ENCODE data around the gene ZC3H12A. TPM values are rescaled to one million over a fixed set of nuclear protein-coding genes. Genes with fewer than 3 reads are reported as not detected.

ZC3H12A gene
- total and polyA plus RNA-seq, 2 of the 8 experiments (the other 6 are each of a cell fraction or from before 2014, with no cell fraction given), result 7.4 to 10.0 TPM

DNA sequence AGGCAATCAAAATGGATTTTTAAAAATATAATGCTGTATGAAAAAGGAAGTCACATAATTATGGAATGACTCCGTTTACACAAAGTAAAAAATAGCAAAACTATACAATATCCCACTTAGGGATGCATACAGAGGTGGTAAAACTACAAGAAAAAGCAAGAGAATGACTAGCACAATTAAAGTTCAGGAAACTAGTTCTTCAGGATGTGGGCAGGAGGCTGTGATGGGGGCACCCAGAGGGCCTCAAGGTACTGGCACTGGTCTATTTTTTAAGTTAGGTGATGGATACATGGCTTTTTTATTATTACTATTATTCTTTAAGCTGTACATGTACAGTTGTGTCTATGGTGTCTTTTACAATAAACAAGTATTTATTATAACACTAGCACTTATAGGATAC is 1.4 kb upstream of the ZC3H12A start:
- Histone ChIP-seq H3K27ac (ENCODE audit: low read depth, low read length) (no peak overlapping the region), H3K79me1 (ENCODE audit: low read depth, low read length) (peaks cover 6% of the 10 kb centered on the region), H3K9me3 (ENCODE audit: insufficient read depth in 2 of 2, low read depth in 1 of 2, low read length in 1 of 2) (no peaks in the 10 kb centered on the region), H3K9ac (replicated peaks in 1 of 4; ENCODE audit: extremely low read depth in 1 of 4, low read depth in 3 of 4, low read length in 3 of 4) (no peak overlapping the region), H2AK5ac (ENCODE audit: low read depth, low read length) (no peak overlapping the region), H3K56ac (replicated peaks; ENCODE audit: insufficient read length, low read depth, low read length) (no peak overlapping the region), H3K36me3 (ENCODE audit: control insufficient read depth in 2 of 4, insufficient read depth in 4 of 4, low read length in 3 of 4) (peaks cover 0 to 2% (median under 1%) of the 10 kb centered on the region in 4 experiments; a peak in 3 of 8 replicates), H3K4ac (replicated peaks; ENCODE audit: insufficient read length, low read depth, low read length) (no peak overlapping the region), H4K8ac (ENCODE audit: extremely low read depth, insufficient read depth, low read length) (no peak overlapping the region), H2BK20ac (ENCODE audit: low read length) (no peak overlapping the region), H3K79me2 (ENCODE audit: control insufficient read depth in 1 of 2, insufficient read depth in 2 of 2, low read length in 2 of 2) (peaks cover 0 to 16% of the 10 kb centered on the region in 2 experiments; a peak in 2 of 4 replicates), H2AFZ (ENCODE audit: low read length) (no peak overlapping the region), H3K23me2 (ENCODE audit: low read depth, low read length) (peaks cover 8% of the 10 kb centered on the region), H2BK12ac (ENCODE audit: low read depth, low read length) (no peak overlapping the region), H2BK5ac (ENCODE audit: low read depth, low read length) (no peak overlapping the region), H4K91ac (replicated peaks; ENCODE audit: insufficient read length, low read length) (no peak overlapping the region), H3K4me1 (replicated peaks in 1 of 4; ENCODE audit: control insufficient read depth in 3 of 4, insufficient read depth in 4 of 4, low read length in 3 of 4) (peaks cover 6 to 53% (median 35%) of the 10 kb centered on the region in 4 experiments), H3K18ac (ENCODE audit: extremely low read depth, low read length) (no peak overlapping the region), H2BK120ac (replicated peaks; ENCODE audit: low read depth, low read length) (no peak overlapping the region), H4K5ac (ENCODE audit: insufficient read length, low read depth, low read length) (no peak overlapping the region), H3K4me2 (ENCODE audit: insufficient read depth in 1 of 2, low read depth in 2 of 2, low read length in 2 of 2) (no peak overlapping the region; a peak in 1 of 4 replicates), H3K14ac (ENCODE audit: insufficient read length) (no peak overlapping the region), H2BK15ac (ENCODE audit: low read length) (no peak overlapping the region), H3K27me3 (replicated peaks in 1 of 4; ENCODE audit: control insufficient read depth in 3 of 4, extremely low read depth in 1 of 4, insufficient read depth in 3 of 4, low read length in 3 of 4) (peaks cover 1 to 13% (median 9%) of the 10 kb centered on the region in 4 experiments; a peak in 6 of 7 replicates), H3K23ac (ENCODE audit: insufficient read length) (no peak overlapping the region), H4K20me1 (replicated peaks in 1 of 2; ENCODE audit: control insufficient read depth in 1 of 2, insufficient read depth in 2 of 2, low read length in 2 of 2) (peaks cover 0 to 15% of the 10 kb centered on the region in 2 experiments), H3K4me3 (ENCODE audit: extremely low read depth in 1 of 4, insufficient read depth in 2 of 4, low read depth in 3 of 4, low read length in 4 of 4) (no peak overlapping the region)
- WGBS, 2 experiments (ENCODE audit: extremely low coverage in 1 of 2, insufficient coverage in 1 of 2, insufficient read length in 1 of 2, insufficient replicate concordance in 2 of 2, low coverage in 1 of 2, low lambda C conversion rate in 2 of 2, missing lambda C conversion rate in 1 of 2), result 76% methylated on average over 1 of the region's 1 CpG; no CpG with 5 or more reads in 1 of the 2 experiments
- ChIA-PET CTCF (ENCODE audit: partially characterized antibody) (interaction anchor here (1.5 to 17.4 kb wide), 4 partner anchors 13 to 42 kb away, joined by 3 to 213 read pairs (median 58); partner anchors contain the start of gene MEAF6), POLR2A (ENCODE audit: partially characterized antibody) (interaction anchor here (1.2 to 2.0 kb wide), 2 partner anchors 22 to 34 kb away, joined by 3 to 4 read pairs; no protein-coding TSS in a partner anchor)
- TF ChIP-seq NANOG (IDR thresholded peaks at IDR 0.05; ENCODE audit: insufficient read depth, low read depth, low read length, poor library complexity, severe bottlenecking) (no peak), RAD21 (IDR thresholded peaks at IDR 0.05 in 1 of 2, conservative IDR thresholded peaks at IDR 0.05 in 1 of 2; ENCODE audit: low read depth in 2 of 2, low read length in 2 of 2) (no peak), FOSL1 (IDR thresholded peaks at IDR 0.05; ENCODE audit: insufficient read depth, low read depth, low read length) (no peak), CHD1 (IDR thresholded peaks at IDR 0.05; ENCODE audit: low read depth, low read length) (no peak), ZNF274 (IDR thresholded peaks at IDR 0.05; ENCODE audit: borderline replicate concordance, extremely low read depth, low read length) (no peak), KDM1A (IDR thresholded peaks at IDR 0.05; ENCODE audit: borderline replicate concordance, low read length) (no peak), POLR2A (IDR thresholded peaks at IDR 0.05; ENCODE audit: control extremely low read depth in 1 of 2, low read depth in 2 of 2, low read length in 2 of 2) (no peak), RXRA (IDR thresholded peaks at IDR 0.05; ENCODE audit: insufficient read depth, low read depth, low read length) (no peak), GABPA (IDR thresholded peaks at IDR 0.05; ENCODE audit: borderline replicate concordance, insufficient read depth, low read length) (no peak)
- TF ChIP-seq, protein P1, sequence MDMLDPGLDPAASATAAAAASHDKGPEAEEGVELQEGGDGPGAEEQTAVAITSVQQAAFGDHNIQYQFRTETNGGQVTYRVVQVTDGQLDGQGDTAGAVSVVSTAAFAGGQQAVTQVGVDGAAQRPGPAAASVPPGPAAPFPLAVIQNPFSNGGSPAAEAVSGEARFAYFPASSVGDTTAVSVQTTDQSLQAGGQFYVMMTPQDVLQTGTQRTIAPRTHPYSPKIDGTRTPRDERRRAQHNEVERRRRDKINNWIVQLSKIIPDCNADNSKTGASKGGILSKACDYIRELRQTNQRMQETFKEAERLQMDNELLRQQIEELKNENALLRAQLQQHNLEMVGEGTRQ (IDR thresholded peaks at IDR 0.05; ENCODE audit: low read length), result no peak
- TF ChIP-seq, protein P2, sequence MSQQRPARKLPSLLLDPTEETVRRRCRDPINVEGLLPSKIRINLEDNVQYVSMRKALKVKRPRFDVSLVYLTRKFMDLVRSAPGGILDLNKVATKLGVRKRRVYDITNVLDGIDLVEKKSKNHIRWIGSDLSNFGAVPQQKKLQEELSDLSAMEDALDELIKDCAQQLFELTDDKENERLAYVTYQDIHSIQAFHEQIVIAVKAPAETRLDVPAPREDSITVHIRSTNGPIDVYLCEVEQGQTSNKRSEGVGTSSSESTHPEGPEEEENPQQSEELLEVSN (IDR thresholded peaks at IDR 0.05), result no peak
- DNase-seq (ENCODE audit: low read depth in 1 of 2, low spot score in 2 of 2), result no peak
- no peak for FAIRE-seq

All from H1 (cell line).